ENCODE data around the gene CYTH1.

DNA sequence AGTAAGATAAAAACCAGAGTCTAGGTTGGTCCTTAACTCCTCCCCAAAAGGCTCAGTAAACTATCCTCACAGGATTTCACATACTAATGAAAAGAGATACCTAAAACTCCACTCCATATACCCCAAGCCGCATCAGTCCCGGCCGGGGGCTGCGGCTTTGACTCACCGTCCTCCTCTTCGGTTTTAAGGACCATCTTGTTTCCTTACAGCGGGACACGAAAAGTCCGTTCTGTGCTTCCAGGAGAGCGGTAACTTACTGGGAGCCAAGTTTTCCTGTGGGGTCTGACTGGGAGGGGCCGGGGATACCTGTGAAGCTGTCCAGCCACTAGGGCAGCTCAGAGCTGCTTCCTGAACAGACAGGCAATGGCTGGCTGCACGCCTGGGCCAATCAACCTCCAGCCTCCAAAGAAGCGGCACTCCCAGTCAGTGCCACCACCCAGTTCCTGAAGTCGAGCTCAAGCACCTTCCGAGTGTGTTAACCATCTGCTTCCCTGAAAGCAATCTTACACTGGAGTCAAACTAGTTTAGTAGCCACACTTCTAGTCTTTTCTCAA, 45.5 kb downstream of the CYTH1 start:
- TF ChIP-seq, protein P1, sequence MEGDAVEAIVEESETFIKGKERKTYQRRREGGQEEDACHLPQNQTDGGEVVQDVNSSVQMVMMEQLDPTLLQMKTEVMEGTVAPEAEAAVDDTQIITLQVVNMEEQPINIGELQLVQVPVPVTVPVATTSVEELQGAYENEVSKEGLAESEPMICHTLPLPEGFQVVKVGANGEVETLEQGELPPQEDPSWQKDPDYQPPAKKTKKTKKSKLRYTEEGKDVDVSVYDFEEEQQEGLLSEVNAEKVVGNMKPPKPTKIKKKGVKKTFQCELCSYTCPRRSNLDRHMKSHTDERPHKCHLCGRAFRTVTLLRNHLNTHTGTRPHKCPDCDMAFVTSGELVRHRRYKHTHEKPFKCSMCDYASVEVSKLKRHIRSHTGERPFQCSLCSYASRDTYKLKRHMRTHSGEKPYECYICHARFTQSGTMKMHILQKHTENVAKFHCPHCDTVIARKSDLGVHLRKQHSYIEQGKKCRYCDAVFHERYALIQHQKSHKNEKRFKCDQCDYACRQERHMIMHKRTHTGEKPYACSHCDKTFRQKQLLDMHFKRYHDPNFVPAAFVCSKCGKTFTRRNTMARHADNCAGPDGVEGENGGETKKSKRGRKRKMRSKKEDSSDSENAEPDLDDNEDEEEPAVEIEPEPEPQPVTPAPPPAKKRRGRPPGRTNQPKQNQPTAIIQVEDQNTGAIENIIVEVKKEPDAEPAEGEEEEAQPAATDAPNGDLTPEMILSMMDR (IDR thresholded peaks at IDR 0.05), result peak in 3 of 6 experiments; percentile 26 to 44 (median 27)
- peak in 2 of 4 donors; percentile 42 to 73 for TF ChIP-seq POLR2A (IDR thresholded peaks at IDR 0.05)
